HepG2 (cell line): Measurements from ENCODE around the gene NEDD8. TPM values are rescaled to one million over a fixed set of nuclear protein-coding genes. Genes with fewer than 3 reads are reported as not detected.

ENCODE experiments used
- AHDC1 ChIP-seq: sonication (generic); formaldehyde crosslinking; IDR thresholded peaks from 2 replicates; pipeline ENCODE4 v1.5.1; 2020; ENCODE audit warnings: mild to moderate bottlenecking, missing genetic modification reagents, borderline replicate concordance
- CBX5 ChIP-seq: sonication (generic); formaldehyde crosslinking; IDR thresholded peaks from 2 replicates; pipeline ENCODE4 v1.4.0; 2020; ENCODE audit warnings: missing genetic modification reagents, borderline replicate concordance
- GZF1 ChIP-seq: sonication (generic); formaldehyde crosslinking; IDR thresholded peaks from 2 replicates; pipeline ENCODE4 v1.5.1; 2020; ENCODE audit warnings: mild to moderate bottlenecking, missing genetic modification reagents
- HBP1 ChIP-seq: IDR thresholded peaks from 2 replicates; pipeline ENCODE4 v1.6.1; 2016; ENCODE audit warnings: low read depth, control low read depth
- HCFC1 ChIP-seq: fragments of 150-350 bp; IDR thresholded peaks from 2 replicates; pipeline ENCODE4 v1.6.1; 2014; ENCODE audit warnings: low read depth, low read length
- HOXA3 ChIP-seq: sonication (generic); formaldehyde crosslinking; IDR thresholded peaks from 2 replicates; pipeline ENCODE4 v1.5.0; 2020; ENCODE audit warnings: missing genetic modification reagents
- KLF16 ChIP-seq, 2 experiments: sonication (generic) in 1 of 2; formaldehyde crosslinking in 1 of 2; IDR thresholded peaks; 2 replicates each; pipeline versions ENCODE4 v1.6.1 to v1.8.0; 2016 to 2023; ENCODE audit warnings: missing genetic modification reagents in 2 of 2, missing compliant biosample characterization in 1 of 2
- MZF1 ChIP-seq: sonication (generic); formaldehyde crosslinking; IDR thresholded peaks from 2 replicates; pipeline ENCODE4 v1.8.1; 2023; ENCODE audit warnings: mild to moderate bottlenecking, missing genetic modification reagents, borderline replicate concordance
- NFE2L1 ChIP-seq: sonication (generic); formaldehyde crosslinking; IDR thresholded peaks from 2 replicates; pipeline ENCODE4 v1.4.0; 2020; ENCODE audit warnings: missing genetic modification reagents, mild to moderate bottlenecking, borderline replicate concordance
- PRDM10 ChIP-seq: sonication (generic); formaldehyde crosslinking; IDR thresholded peaks from 2 replicates; pipeline ENCODE4 v1.4.0; 2020; ENCODE audit warnings: low read depth, missing genetic modification reagents
- RELA ChIP-seq: sonication (generic); formaldehyde crosslinking; IDR thresholded peaks from 2 replicates; pipeline ENCODE4 v1.4.0; 2020; ENCODE audit warnings: missing genetic modification reagents
- ZBTB26 ChIP-seq: IDR thresholded peaks from 2 replicates; pipeline ENCODE4 v1.6.1; 2016; ENCODE audit warnings: missing compliant biosample characterization, missing genetic modification reagents, borderline replicate concordance
- ZKSCAN1 ChIP-seq: fragments of 150-350 bp; IDR thresholded peaks from 2 replicates; pipeline ENCODE4 v1.6.1; 2014; ENCODE audit warnings: low read length
- ZNF224 ChIP-seq: sonication (generic); formaldehyde crosslinking; IDR thresholded peaks from 2 replicates; pipeline ENCODE4 v1.5.0; 2020; ENCODE audit warnings: mild to moderate bottlenecking, missing genetic modification reagents
- ZNF740 ChIP-seq: sonication (generic); formaldehyde crosslinking; IDR thresholded peaks from 2 replicates; pipeline ENCODE4 v1.4.0; 2020; ENCODE audit warnings: missing genetic modification reagents
- ZNF777 ChIP-seq: sonication (generic); formaldehyde crosslinking; IDR thresholded peaks from 2 replicates; pipeline ENCODE4 v1.4.0; 2020; ENCODE audit warnings: missing genetic modification reagents
- polyA plus RNA-seq, 8 experiments: library from polyadenylated mRNA; depleted of rRNA in 3 of 8; stranded (reverse) in 7 of 8; unstranded in 1 of 8; fragments of >200 nt; fragmentation: Illumina TruSeq in 4 of 8; extraction: Trizol in 4 of 8; gene quantifications; 2 replicates each; pipeline versions ENCODE4 v1.2.1 to v1.2.3, GENCODE V29; 2011 to 2016; ENCODE audit warnings: low read depth in 4 of 8, missing spikeins in 1 of 8, mixed read lengths in 1 of 8; ENCODE audit not compliant: insufficient read depth in 1 of 8
- total RNA-seq, 5 experiments: library from RNA; depleted of rRNA; stranded (reverse); fragments of >200 nt; fragmentation: Illumina TruSeq; extraction: Trizol; gene quantifications; 2 replicates each; pipeline ENCODE4 v1.2.3, GENCODE V29; 2016; ENCODE audit warnings: low read depth in 1 of 5

Gene NEDD8
- total and polyA plus RNA-seq, 2 of the 13 experiments (the other 11 are each of a cell fraction or from before 2014, with no cell fraction given) = 535 to 713 TPM

GRCh38 chr14:24188251-24189058 is 43.7 kb downstream of the NEDD8 start, which contains the start of gene IPO4 (continued):
- peak; percentile 92 for TF ChIP-seq PRDM10 (CRISPR knock-in tag)
- TF ChIP-seq GZF1 (CRISPR knock-in tag) = no peak; the same call in 1 of the 2 replicates
- TF ChIP-seq HCFC1 = peak; percentile 96
- TF ChIP-seq ZNF740 (CRISPR knock-in tag) = peak; percentile 84
- TF ChIP-seq MZF1 = peak; percentile 92; the same call in 1 of the 2 replicates
- peak; percentile 97 to 100 for TF ChIP-seq KLF16 (CRISPR knock-in tag; IDR thresholded peaks at IDR 0.05)
- no peak; the same call in 1 of the 2 replicates for TF ChIP-seq NFE2L1
- peak; percentile 83 for TF ChIP-seq ZNF777
- peak; percentile 98 for TF ChIP-seq ZNF224
- peak; percentile 97 for TF ChIP-seq HOXA3
- no peak for TF ChIP-seq AHDC1
- peak; percentile 95 for TF ChIP-seq RELA
- peak; percentile 84; the same call in 1 of the 2 replicates for TF ChIP-seq ZBTB26
- peak; percentile 98 for TF ChIP-seq HBP1 (CRISPR knock-in tag)
- peak; percentile 86; the same call in 1 of the 2 replicates for TF ChIP-seq ZKSCAN1
- peak; percentile 100 for TF ChIP-seq CBX5
